Liver (tissue), 9 donors: ENCODE measurements around the gene ZBTB17. TPM values are rescaled to one million over a fixed set of nuclear protein-coding genes. Genes with fewer than 3 reads are reported as not detected.

Experiments used
- DNase-seq: peaks from one replicate; pipeline ENCODE4 v3.0.0-alpha.2; 2017; ENCODE audit warnings: low spot score
- H3K27ac ChIP-seq, 2 donors: one replicate each; pipeline ENCODE4 v1.7.0; 2013; ENCODE audit warnings: inconsistent platforms in 2 of 2, low read length in 2 of 2, control low read depth in 1 of 2, low read depth in 1 of 2, mild to moderate bottlenecking in 1 of 2
- H3K27me3 ChIP-seq, 4 donors: one replicate each; pipeline versions ENCODE4 v1.6.1 to v1.7.0; 2013; ENCODE audit warnings: low read length in 3 of 4, inconsistent platforms in 1 of 4, mild to moderate bottlenecking in 1 of 4, moderate library complexity in 1 of 4; ENCODE audit not compliant: control insufficient read depth in 4 of 4, insufficient read depth in 4 of 4
- H3K36me3 ChIP-seq, 4 donors: one replicate each; pipeline versions ENCODE4 v1.6.1 to v1.7.0; 2013; ENCODE audit warnings: low read length in 3 of 4, mild to moderate bottlenecking in 3 of 4, low read depth in 1 of 4, moderate library complexity in 1 of 4; ENCODE audit not compliant: control insufficient read depth in 4 of 4, insufficient read depth in 3 of 4
- H3K4me1 ChIP-seq, 4 donors: one replicate each; pipeline versions ENCODE4 v1.6.1 to v1.7.0; 2013; ENCODE audit warnings: low read length in 3 of 4, mild to moderate bottlenecking in 3 of 4, moderate library complexity in 1 of 4; ENCODE audit not compliant: control insufficient read depth in 4 of 4, insufficient read depth in 4 of 4
- H3K4me3 ChIP-seq, 3 donors: one replicate each; pipeline versions ENCODE4 v1.6.1 to v1.7.0; 2013; ENCODE audit warnings: low read length in 3 of 3, control low read depth in 1 of 3, low read depth in 1 of 3, mild to moderate bottlenecking in 1 of 3
- H3K9ac ChIP-seq, 2 donors: one replicate each; pipeline ENCODE4 v1.7.0; 2013; ENCODE audit warnings: low read length in 2 of 2, mild to moderate bottlenecking in 2 of 2, moderate library complexity in 2 of 2, control low read depth in 1 of 2, low read depth in 1 of 2
- H3K9me3 ChIP-seq, 4 donors: one replicate each; pipeline versions ENCODE4 v1.6.1 to v1.7.0; 2013; ENCODE audit warnings: low read length in 3 of 4; ENCODE audit not compliant: control insufficient read depth in 4 of 4
- ATF3 ChIP-seq: IDR thresholded peaks from 2 replicates; pipeline ENCODE4 v1.6.1; 2016; ENCODE audit warnings: antibody characterized with exemption
- CTCF ChIP-seq: fragments of 150-350 bp; IDR thresholded peaks from 2 replicates; pipeline ENCODE4 v1.5.1; 2017; ENCODE audit warnings: improper control_type of control experiment, low read depth, low read length; ENCODE audit not compliant: missing input control
- EGR1 ChIP-seq, 2 donors: IDR thresholded peaks; 2 replicates each; pipeline ENCODE4 v1.6.1; 2016 to 2018; ENCODE audit warnings: antibody characterized with exemption in 2 of 2, low read depth in 2 of 2
- FOXA1 ChIP-seq: IDR thresholded peaks from 2 replicates; pipeline ENCODE4 v1.6.1; 2016; ENCODE audit warnings: antibody characterized with exemption
- FOXA2 ChIP-seq: IDR thresholded peaks from 2 replicates; pipeline ENCODE4 v1.6.1; 2016; ENCODE audit warnings: antibody characterized with exemption
- GABPA ChIP-seq, 2 donors: IDR thresholded peaks in 1 of 2; conservative IDR thresholded peaks in 1 of 2; 2 replicates each; pipeline ENCODE4 v1.6.1; 2016; ENCODE audit warnings: antibody characterized with exemption in 2 of 2, mild to moderate bottlenecking in 1 of 2, moderate library complexity in 1 of 2
- HNF4A ChIP-seq, 2 donors: conservative IDR thresholded peaks; 2 replicates each; pipeline ENCODE4 v1.6.1; 2016; ENCODE audit warnings: antibody characterized with exemption in 2 of 2, mild to moderate bottlenecking in 2 of 2
- HNF4G ChIP-seq: IDR thresholded peaks from 2 replicates; pipeline ENCODE4 v1.6.1; 2016; ENCODE audit warnings: antibody characterized with exemption
- JUND ChIP-seq, 2 donors: IDR thresholded peaks; 2 replicates each; pipeline ENCODE4 v1.6.1; 2016; ENCODE audit warnings: antibody characterized with exemption in 2 of 2
- MAX ChIP-seq: IDR thresholded peaks from 2 replicates; pipeline ENCODE4 v1.6.1; 2016; ENCODE audit warnings: antibody characterized with exemption
- NR2F2 ChIP-seq: IDR thresholded peaks from 2 replicates; pipeline ENCODE4 v1.6.1; 2016; ENCODE audit warnings: antibody characterized with exemption
- RAD21 ChIP-seq, 2 donors: IDR thresholded peaks; 2 replicates each; pipeline ENCODE4 v1.6.1; 2016; ENCODE audit warnings: antibody characterized with exemption in 2 of 2, mild to moderate bottlenecking in 2 of 2
- REST ChIP-seq: IDR thresholded peaks from 2 replicates; pipeline ENCODE4 v1.6.1; 2016; ENCODE audit warnings: antibody characterized with exemption, mild to moderate bottlenecking
- RXRA ChIP-seq, 2 donors: IDR thresholded peaks; 2 replicates each; pipeline ENCODE4 v1.6.1; 2017 to 2018; ENCODE audit warnings: antibody characterized with exemption in 2 of 2, mild to moderate bottlenecking in 1 of 2
- SP1 ChIP-seq: IDR thresholded peaks from 2 replicates; pipeline ENCODE4 v1.6.1; 2018; ENCODE audit warnings: antibody characterized with exemption, mild to moderate bottlenecking
- TAF1 ChIP-seq: conservative IDR thresholded peaks from 2 replicates; pipeline ENCODE4 v1.6.1; 2016; ENCODE audit warnings: antibody characterized with exemption, mild to moderate bottlenecking
- YY1 ChIP-seq: IDR thresholded peaks from 2 replicates; pipeline ENCODE4 v1.6.1; 2016; ENCODE audit warnings: antibody characterized with exemption, mild to moderate bottlenecking
- ZBTB33 ChIP-seq: IDR thresholded peaks from 2 replicates; pipeline ENCODE4 v1.6.1; 2016; ENCODE audit warnings: antibody characterized with exemption
- WGBS: extraction: QIAGEN DNeasy Blood & Tissue Kit; methylation state at CpG from one replicate; pipeline ENCODE4 v1.1.7; 2013; 5-methylcytosine and 5-hydroxymethylcytosine counted together
- polyA plus RNA-seq, 2 donors: library from polyadenylated mRNA; stranded (reverse) in 1 of 2; unstranded in 1 of 2; fragments of 200-250 nt in 1 of 2; fragments of >200 nt in 1 of 2; fragmentation: Nextera tagmentation in 1 of 2; extraction: Ambion mirVana in 1 of 2; gene quantifications; one replicate each; pipeline versions ENCODE4 v1.2.1 to v1.2.3, GENCODE V29; 2013 to 2015
- total RNA-seq, 2 donors: library from RNA; depleted of rRNA; stranded (reverse); fragments of >200 nt; gene quantifications; one replicate each; pipeline ENCODE4 v1.2.3, GENCODE V29; 2014
- donor health status: healthy.
- donor health status: healthy.
- donor health status: healthy.
- donor health status: healthy.
- donor health status: healthy.

ZBTB17 gene
- total and polyA plus RNA-seq, 4 donors = 8.9 to 15.1 (median 9.9) TPM

GRCh38 chr1:15940110-15941043 is 35.5 kb downstream of the ZBTB17 start:
- DNase-seq = no peak
- WGBS = 90% methylated on average over 13 of the region's 13 CpGs
- H3K4me1 ChIP-seq = peaks cover 0 to 17% (median 6%) of the 10 kb centered on the region in 4 donors
- H3K9ac ChIP-seq = no peak overlapping the region
- H3K9me3 ChIP-seq = no peaks in the 10 kb centered on the region
- peaks cover 27 to 73% (median 41%) of the 10 kb centered on the region in 4 donors for H3K36me3 ChIP-seq
- no peak for TF ChIP-seq RXRA (IDR thresholded peaks at IDR 0.05)
- no peak overlapping the region for H3K4me3 ChIP-seq
- H3K27ac ChIP-seq = no peak overlapping the region
- no peaks in the 10 kb centered on the region for H3K27me3 ChIP-seq

GRCh38 chr1:15939181-15940109 is 36.5 kb downstream of the ZBTB17 start:
- Histone ChIP-seq H3K27me3 (no peaks in the 10 kb centered on the region), H3K4me1 (peaks cover 0 to 17% (median 6%) of the 10 kb centered on the region in 4 donors), H3K27ac (peak overlapping the region in 1 of 2 donors; percentile 16), H3K9me3 (no peaks in the 10 kb centered on the region), H3K4me3 (no peak overlapping the region), H3K9ac (no peak overlapping the region), H3K36me3 (peaks cover 24 to 73% (median 44%) of the 10 kb centered on the region in 4 donors)
- WGBS = 47% methylated on average over 17 of the region's 17 CpGs
- TF ChIP-seq FOXA2 = peak; percentile 24
- no peak for TF ChIP-seq FOXA1
- no peak for TF ChIP-seq TAF1
- TF ChIP-seq ATF3 = no peak
- no peak for TF ChIP-seq MAX
- TF ChIP-seq JUND (IDR thresholded peaks at IDR 0.05) = no peak
- TF ChIP-seq ZBTB33 = no peak
- no peak for TF ChIP-seq HNF4G
- no peak for TF ChIP-seq RXRA (IDR thresholded peaks at IDR 0.05)
- TF ChIP-seq GABPA (IDR thresholded peaks at IDR 0.05 in 1 of 2, conservative IDR thresholded peaks at IDR 0.05 in 1 of 2) = no peak
- TF ChIP-seq RAD21 (IDR thresholded peaks at IDR 0.05) = peak in 1 of 2 donors; percentile 19
- TF ChIP-seq REST = no peak
- TF ChIP-seq NR2F2 = no peak
- no peak for TF ChIP-seq YY1
- no peak for TF ChIP-seq SP1
- no peak for TF ChIP-seq EGR1 (IDR thresholded peaks at IDR 0.05; ENCODE audit: low read depth in 2 of 2)
- TF ChIP-seq HNF4A (conservative IDR thresholded peaks at IDR 0.05) = peak; percentile 14 to 22
- no peak for TF ChIP-seq CTCF
- no peak for DNase-seq
